Rectal smooth muscle tissue (tissue), 1 donor: ENCODE measurements around the gene COQ2.
"Not testable (repeated sequence)": the region's sequence is repeated elsewhere in the genome, so short reads cannot be mapped to it uniquely, and the experiment has no call there.

Source experiments
- H3K27ac ChIP-seq: one replicate; pipeline ENCODE4 v1.7.0; 2013; ENCODE audit warnings: low read depth, low read length, inconsistent platforms
- H3K27me3 ChIP-seq: one replicate; pipeline ENCODE4 v1.7.0; 2013; ENCODE audit warnings: low read length; ENCODE audit not compliant: control insufficient read depth, insufficient read depth
- H3K36me3 ChIP-seq: one replicate; pipeline ENCODE4 v1.7.0; 2013; ENCODE audit warnings: low read length; ENCODE audit not compliant: control insufficient read depth, insufficient read depth
- H3K4me1 ChIP-seq: one replicate; pipeline ENCODE4 v1.7.0; 2013; ENCODE audit warnings: low read length; ENCODE audit not compliant: control insufficient read depth, insufficient read depth
- H3K4me3 ChIP-seq: one replicate; pipeline ENCODE4 v1.7.0; 2013; ENCODE audit warnings: low read length
- H3K9ac ChIP-seq: one replicate; pipeline ENCODE4 v1.7.0; 2013; ENCODE audit warnings: low read length

Gene COQ2

GRCh38 chr4:83284193-83285054, at the start of gene COQ2:
Gene COQ2 (minus strand): TSS chr4:83284798. CDS start chr4:83284764, 34 bp downstream.
- Histone ChIP-seq H3K36me3 (no peaks in the 10 kb centered on the region), H3K9ac (peak within 1 kb of the TSS; percentile 67), H3K27ac (peak within 1 kb of the TSS; percentile 93), H3K4me1 (peaks cover 6% of the 10 kb centered on the region), H3K27me3 (no peaks in the 10 kb centered on the region), H3K4me3 (peak within 1 kb of the TSS; percentile 89)

- Histone ChIP-seq H3K27me3 (peaks cover 5% of the 10 kb centered on the region), H3K9ac (no peak overlapping the region), H3K27ac (no peak overlapping the region), H3K4me1 (no peaks in the 10 kb centered on the region), H3K4me3 (no peak overlapping the region), H3K36me3 (no peaks in the 10 kb centered on the region)
Observed at GRCh38 chr4:83331956-83332355, 47.4 kb upstream of the COQ2 start.

GRCh38 chr4:83329521-83330110, 45.0 kb upstream of the COQ2 start:
- H3K27me3 ChIP-seq, result peaks cover 3% of the 10 kb centered on the region
- H3K4me3 ChIP-seq, result no peak overlapping the region
- H3K4me1 ChIP-seq, result no peaks in the 10 kb centered on the region
- no peak overlapping the region for H3K27ac ChIP-seq
- H3K36me3 ChIP-seq, result no peaks in the 10 kb centered on the region
- no peak overlapping the region for H3K9ac ChIP-seq

GRCh38 chr4:83328521-83329187, 44.1 kb upstream of the COQ2 start:
- no peaks in the 10 kb centered on the region for H3K4me1 ChIP-seq
- H3K27ac ChIP-seq, result no peak overlapping the region
- no peaks in the 10 kb centered on the region for H3K36me3 ChIP-seq
- no peaks in the 10 kb centered on the region for H3K27me3 ChIP-seq
- H3K4me3 ChIP-seq, result no peak overlapping the region
- no peak overlapping the region for H3K9ac ChIP-seq

- Histone ChIP-seq H3K27me3 (no peaks in the 10 kb centered on the region), H3K4me1 (no peaks in the 10 kb centered on the region), H3K4me3 (no peak overlapping the region), H3K27ac (no peak overlapping the region), H3K9ac (no peak overlapping the region), H3K36me3 (no peaks in the 10 kb centered on the region)
Observed at GRCh38 chr4:83326546-83326945, 41.9 kb upstream of the COQ2 start.

- H3K4me3 ChIP-seq, H3K27ac ChIP-seq, H3K36me3 ChIP-seq, H3K4me1 ChIP-seq, H3K9ac ChIP-seq, H3K27me3 ChIP-seq: not testable (repeated sequence)
Observed at GRCh38 chr4:83325306-83325705, 40.7 kb upstream of the COQ2 start.

GRCh38 chr4:83323136-83323535, 38.5 kb upstream of the COQ2 start:
- H3K4me1 ChIP-seq, result no peaks in the 10 kb centered on the region
- no peak overlapping the region for H3K9ac ChIP-seq
- no peak overlapping the region for H3K27ac ChIP-seq
- no peaks in the 10 kb centered on the region for H3K27me3 ChIP-seq
- no peak overlapping the region for H3K4me3 ChIP-seq
- no peaks in the 10 kb centered on the region for H3K36me3 ChIP-seq

- Histone ChIP-seq H3K27me3 (no peaks in the 10 kb centered on the region), H3K27ac (no peak overlapping the region), H3K9ac (no peak overlapping the region), H3K4me1 (no peaks in the 10 kb centered on the region), H3K4me3 (no peak overlapping the region), H3K36me3 (no peaks in the 10 kb centered on the region)
Observed at GRCh38 chr4:83320548-83320947, 36.0 kb upstream of the COQ2 start.

GRCh38 chr4:83318666-83319065, 34.1 kb upstream of the COQ2 start:
- H3K9ac ChIP-seq, result no peak overlapping the region
- H3K36me3 ChIP-seq, result no peaks in the 10 kb centered on the region
- H3K27me3 ChIP-seq, result no peaks in the 10 kb centered on the region
- no peak overlapping the region for H3K4me3 ChIP-seq
- no peaks in the 10 kb centered on the region for H3K4me1 ChIP-seq
- H3K27ac ChIP-seq, result no peak overlapping the region

GRCh38 chr4:83317671-83318070, 33.1 kb upstream of the COQ2 start:
- no peaks in the 10 kb centered on the region for H3K36me3 ChIP-seq
- no peaks in the 10 kb centered on the region for H3K27me3 ChIP-seq

GRCh38 chr4:83316459-83317165, 32.0 kb upstream of the COQ2 start:
- Histone ChIP-seq H3K4me1 (no peaks in the 10 kb centered on the region), H3K9ac (no peak overlapping the region), H3K36me3 (no peaks in the 10 kb centered on the region), H3K4me3 (no peak overlapping the region), H3K27ac (no peak overlapping the region), H3K27me3 (no peaks in the 10 kb centered on the region)

More at GRCh38 chr4:83317671-83318070, 33.1 kb upstream of the COQ2 start:
- no peak overlapping the region for H3K27ac ChIP-seq
- no peak overlapping the region for H3K9ac ChIP-seq
- H3K4me3 ChIP-seq, result no peak overlapping the region
- H3K4me1 ChIP-seq, result no peaks in the 10 kb centered on the region

- no peaks in the 10 kb centered on the region for H3K27me3 ChIP-seq
- no peak overlapping the region for H3K4me3 ChIP-seq
- no peaks in the 10 kb centered on the region for H3K4me1 ChIP-seq
- no peak overlapping the region for H3K9ac ChIP-seq
- no peak overlapping the region for H3K27ac ChIP-seq
- H3K36me3 ChIP-seq, result no peaks in the 10 kb centered on the region
Observed at GRCh38 chr4:83315341-83315870, 30.8 kb upstream of the COQ2 start.
